Tibial nerve (tissue), 4 donors: ENCODE data around the gene MS4A1. TPM values are rescaled to one million over a fixed set of nuclear protein-coding genes. Genes with fewer than 3 reads are reported as not detected.

ENCODE experiments used
- DNase-seq, 2 donors: peaks; one replicate each; pipeline ENCODE4 v3.0.0-alpha.2; 2019; ENCODE audit warnings: low spot score in 2 of 2
- H3K27ac ChIP-seq, 4 donors: fragments of 200-600 bp; sonication (generic) in 3 of 4; one replicate each; pipeline ENCODE4 v1.5.1; 2017 to 2019; ENCODE audit warnings: mild to moderate bottlenecking in 1 of 4
- H3K27me3 ChIP-seq, 2 donors: fragments of 200-600 bp; sonication (generic) in 1 of 2; one replicate each; pipeline versions ENCODE4 v1.5.1 to v1.6.0; 2017 to 2019
- H3K36me3 ChIP-seq, 3 donors: fragments of 200-600 bp; sonication (generic); one replicate each; pipeline ENCODE4 v1.5.1; 2018 to 2019
- H3K4me1 ChIP-seq, 4 donors: fragments of 200-600 bp; sonication (generic) in 3 of 4; one replicate each; pipeline ENCODE4 v1.5.1; 2017 to 2019
- H3K4me3 ChIP-seq, 4 donors: fragments of 200-600 bp; sonication (generic) in 3 of 4; one replicate each; pipeline ENCODE4 v1.5.1; 2017 to 2019; ENCODE audit warnings: mild to moderate bottlenecking in 1 of 4, moderate library complexity in 1 of 4
- H3K9me3 ChIP-seq, 4 donors: fragments of 200-600 bp; sonication (generic) in 3 of 4; one replicate each; pipeline ENCODE4 v1.5.1; 2017 to 2019
- EP300 ChIP-seq, 2 donors: sonication (generic); formaldehyde crosslinking; IDR thresholded peaks; one replicate each; pipeline ENCODE4 v1.6.1; 2017; ENCODE audit warnings: antibody characterized with exemption in 2 of 2, mild to moderate bottlenecking in 1 of 2
- POLR2A ChIP-seq, 2 donors: fragments of 450-650 bp; IDR thresholded peaks; one replicate each; pipeline ENCODE4 v1.6.1; 2017; ENCODE audit warnings: antibody characterized with exemption in 2 of 2, mild to moderate bottlenecking in 2 of 2, moderate library complexity in 2 of 2
- WGBS, 2 donors: methylation state at CpG; one replicate each; pipeline ENCODE4 v1.1.5; 2018; 5-methylcytosine and 5-hydroxymethylcytosine counted together
- total RNA-seq, 4 donors: library from RNA; depleted of rRNA; stranded (reverse); fragments of >200 nt; gene quantifications; one replicate each; pipeline ENCODE4 v1.1.0, GENCODE V29; 2016
- TF ChIP-seq, protein P1 (sequence below), 5 experiments: fragments of 200-600 bp in 3 of 5; fragments of 450-650 bp in 2 of 5; sonication (generic) in 3 of 5; IDR thresholded peaks; one replicate each; pipeline ENCODE4 v1.5.1; 2016 to 2019; ENCODE audit warnings: antibody characterized with exemption in 5 of 5, mild to moderate bottlenecking in 3 of 5, moderate library complexity in 2 of 5

Gene MS4A1
- total RNA-seq, 4 donors from 2014 or later = 1.3 TPM; not detected in 3

GRCh38 chr11:60511393-60511792 is 55.7 kb downstream of the MS4A1 start:
- no peak overlapping the region for H3K4me3 ChIP-seq
- no peaks in the 10 kb centered on the region for H3K36me3 ChIP-seq
- no peaks in the 10 kb centered on the region for H3K27me3 ChIP-seq
- no peaks in the 10 kb centered on the region for H3K9me3 ChIP-seq
- TF ChIP-seq EP300 (IDR thresholded peaks at IDR 0.05) = no peak
- no peak for TF ChIP-seq POLR2A (IDR thresholded peaks at IDR 0.05)
- TF ChIP-seq, protein P1, sequence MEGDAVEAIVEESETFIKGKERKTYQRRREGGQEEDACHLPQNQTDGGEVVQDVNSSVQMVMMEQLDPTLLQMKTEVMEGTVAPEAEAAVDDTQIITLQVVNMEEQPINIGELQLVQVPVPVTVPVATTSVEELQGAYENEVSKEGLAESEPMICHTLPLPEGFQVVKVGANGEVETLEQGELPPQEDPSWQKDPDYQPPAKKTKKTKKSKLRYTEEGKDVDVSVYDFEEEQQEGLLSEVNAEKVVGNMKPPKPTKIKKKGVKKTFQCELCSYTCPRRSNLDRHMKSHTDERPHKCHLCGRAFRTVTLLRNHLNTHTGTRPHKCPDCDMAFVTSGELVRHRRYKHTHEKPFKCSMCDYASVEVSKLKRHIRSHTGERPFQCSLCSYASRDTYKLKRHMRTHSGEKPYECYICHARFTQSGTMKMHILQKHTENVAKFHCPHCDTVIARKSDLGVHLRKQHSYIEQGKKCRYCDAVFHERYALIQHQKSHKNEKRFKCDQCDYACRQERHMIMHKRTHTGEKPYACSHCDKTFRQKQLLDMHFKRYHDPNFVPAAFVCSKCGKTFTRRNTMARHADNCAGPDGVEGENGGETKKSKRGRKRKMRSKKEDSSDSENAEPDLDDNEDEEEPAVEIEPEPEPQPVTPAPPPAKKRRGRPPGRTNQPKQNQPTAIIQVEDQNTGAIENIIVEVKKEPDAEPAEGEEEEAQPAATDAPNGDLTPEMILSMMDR (IDR thresholded peaks at IDR 0.05) = no peak
- WGBS, 2 donors = 61 to 65% methylated on average over 6 of the region's 6 CpGs
- DNase-seq = no peak
- H3K4me1 ChIP-seq = no peaks in the 10 kb centered on the region
- no peak overlapping the region for H3K27ac ChIP-seq

- 63% methylated on average over 3 of the region's 3 CpGs for WGBS, 2 donors
- no peak overlapping the region for H3K27ac ChIP-seq
- no peaks in the 10 kb centered on the region for H3K27me3 ChIP-seq
- no peaks in the 10 kb centered on the region for H3K36me3 ChIP-seq
- no peak overlapping the region for H3K4me3 ChIP-seq
- TF ChIP-seq EP300 (IDR thresholded peaks at IDR 0.05) (no peak), POLR2A (IDR thresholded peaks at IDR 0.05) (no peak)
- TF ChIP-seq, protein P1 (IDR thresholded peaks at IDR 0.05) = no peak
- H3K4me1 ChIP-seq = no peaks in the 10 kb centered on the region
- H3K9me3 ChIP-seq = no peaks in the 10 kb centered on the region
- DNase-seq = no peak
These were observed 57.1 kb downstream of the MS4A1 start for GRCh38 chr11:60512651-60513225.

- TF ChIP-seq EP300 (IDR thresholded peaks at IDR 0.05) (no peak), POLR2A (IDR thresholded peaks at IDR 0.05) (no peak)
- TF ChIP-seq, protein P1 (IDR thresholded peaks at IDR 0.05) = no peak
- Histone ChIP-seq H3K9me3 (no peaks in the 10 kb centered on the region), H3K36me3 (no peaks in the 10 kb centered on the region), H3K4me3 (no peak overlapping the region), H3K27ac (no peak overlapping the region), H3K27me3 (no peaks in the 10 kb centered on the region), H3K4me1 (no peaks in the 10 kb centered on the region)
- 71 to 72% methylated on average over 2 of the region's 2 CpGs for WGBS, 2 donors
- DNase-seq = no peak
These were observed 58.1 kb downstream of the MS4A1 start for GRCh38 chr11:60513496-60514460.

DNA sequence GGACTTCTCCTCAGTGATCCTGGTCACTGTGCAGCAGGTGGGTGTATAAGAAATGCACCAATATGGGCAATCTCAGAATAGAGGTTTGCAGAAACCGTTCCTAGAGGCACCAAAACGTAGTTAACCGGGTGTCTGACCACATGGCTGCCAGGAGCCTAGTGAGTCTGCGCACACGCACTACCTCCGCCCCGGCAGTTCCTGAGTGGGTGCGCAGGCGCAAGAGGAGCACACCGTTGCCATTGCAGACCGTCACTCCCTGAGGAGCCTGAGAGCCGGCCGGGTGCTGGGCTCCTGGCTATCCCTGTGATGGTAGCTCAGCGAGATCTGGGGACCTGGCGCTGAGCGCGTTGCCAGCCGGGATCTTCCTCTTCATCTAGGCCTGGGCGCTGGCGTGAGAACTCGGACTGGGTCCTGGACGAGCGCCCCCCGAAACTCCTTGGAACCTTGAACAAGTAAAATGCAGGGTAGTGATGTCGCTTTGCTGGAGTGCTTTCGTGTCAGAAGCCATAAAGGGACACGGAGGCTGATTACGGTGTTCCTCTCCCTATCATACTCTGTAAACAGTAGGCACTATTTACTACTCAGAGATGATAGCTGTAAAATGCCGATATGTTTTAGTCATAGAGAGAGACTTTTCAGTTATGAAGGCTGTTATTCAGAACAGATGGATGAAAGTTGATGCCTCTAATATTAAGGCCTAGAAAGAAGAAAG is 59.7 kb downstream of the MS4A1 start, which contains the start of gene MS4A13:
Gene MS4A13 (plus strand): TSS at position 249 of the 712 bp plus-strand sequence. CDS start 2,692 bp downstream, outside the sequence.
- no peak within 1 kb of the TSS for H3K27ac ChIP-seq
- WGBS, 2 donors = 92 to 94% methylated on average over 29 of the region's 29 CpGs
- H3K27me3 ChIP-seq = no peaks in the 10 kb centered on the region
- TF ChIP-seq, protein P1 (IDR thresholded peaks at IDR 0.05) = no peak
- no peak for TF ChIP-seq POLR2A (IDR thresholded peaks at IDR 0.05)
- TF ChIP-seq EP300 (IDR thresholded peaks at IDR 0.05) = no peak
- no peak for DNase-seq
- no peaks in the 10 kb centered on the region for H3K36me3 ChIP-seq
- H3K4me1 ChIP-seq = no peaks in the 10 kb centered on the region
- H3K4me3 ChIP-seq = no peak within 1 kb of the TSS
- H3K9me3 ChIP-seq = no peaks in the 10 kb centered on the region

Other genes starting within 250 kb of the MS4A1 start
- 10 to 100 TPM in 3 of 4 donors, 1 to 10 TPM in 1; 4.8 to 15.9 (median 13.2) TPM for gene MS4A4E, start 212.7 kb upstream of the MS4A1 start, total RNA-seq
- gene MS4A4A, start 175.2 kb upstream of the MS4A1 start, total RNA-seq = 10 to 100 TPM; 27.8 to 55.8 (median 38.3) TPM
- not detected for gene MS4A6E, start 128.6 kb upstream of the MS4A1 start, total RNA-seq
- gene MS4A7, start 77.3 kb upstream of the MS4A1 start, total RNA-seq = 10 to 100 TPM; 20.1 to 77.1 (median 41.7) TPM
- 1 to 10 TPM in 3 of 4 donors, under 1 TPM in 1; 0.39 to 8.7 (median 4.1) TPM for gene MS4A14, start 59.4 kb upstream of the MS4A1 start, total RNA-seq
- not detected for gene MS4A5, start 26.3 kb upstream of the MS4A1 start, total RNA-seq
- not detected for gene MS4A12, start 36.9 kb downstream of the MS4A1 start, total RNA-seq
- not detected for gene MS4A13, start 59.5 kb downstream of the MS4A1 start, total RNA-seq
- not detected for gene MS4A8, start 243.8 kb downstream of the MS4A1 start, total RNA-seq